K562 (cell line): Measurements from ENCODE around the gene AZU1. TPM values are rescaled to one million over a fixed set of nuclear protein-coding genes. Genes with fewer than 3 reads are reported as not detected.

Source experiments
- CBX1 ChIP-seq: sonication (generic); IDR thresholded peaks from 2 replicates; pipeline ENCODE4 v1.6.1; 2016; ENCODE audit warnings: antibody characterized with exemption, low read depth, mild to moderate bottlenecking
- DPF2 ChIP-seq: fragments of 450-650 bp; IDR thresholded peaks from 2 replicates; pipeline ENCODE4 v1.6.1; 2016
- ETS1 ChIP-seq: conservative IDR thresholded peaks from 2 replicates; pipeline ENCODE4 v1.6.1; 2011; ENCODE audit warnings: low read depth, mild to moderate bottlenecking, low read length; ENCODE audit not compliant: control insufficient read depth
- FIP1L1 ChIP-seq: fragments of 200-400 bp; formaldehyde crosslinking; IDR thresholded peaks from 2 replicates; pipeline ENCODE4 v1.6.1; 2018; ENCODE audit warnings: mild to moderate bottlenecking, low read depth, low read length; ENCODE audit not compliant: poor library complexity, severe bottlenecking
- FOXK1 ChIP-seq: sonication (generic); formaldehyde crosslinking; IDR thresholded peaks from 2 replicates; pipeline ENCODE4 v1.8.0; 2022; ENCODE audit warnings: missing genetic modification reagents, mild to moderate bottlenecking, borderline replicate concordance
- KLF10 ChIP-seq: fragments of 250-450 bp; sonication (Bioruptor Pico); IDR thresholded peaks from 2 replicates; pipeline ENCODE4 v1.6.1; 2021; ENCODE audit warnings: matching md5 sums
- MNT ChIP-seq, 2 experiments: fragments of 450-650 bp; conservative IDR thresholded peaks; 2 replicates each; pipeline ENCODE4 v1.6.1; 2017; ENCODE audit warnings: mild to moderate bottlenecking in 2 of 2, moderate library complexity in 2 of 2
- POLR2A ChIP-seq: fragments of 450-650 bp; conservative IDR thresholded peaks from 2 replicates; pipeline ENCODE4 v1.6.1; 2016
- PRPF4 ChIP-seq: fragments of 200-400 bp; formaldehyde crosslinking; IDR thresholded peaks from one replicate; pipeline ENCODE4 v1.6.1; 2017; ENCODE audit warnings: low read length, low read depth, mild to moderate bottlenecking; ENCODE audit not compliant: insufficient read depth, poor library complexity, severe bottlenecking
- RAD21 ChIP-seq, 2 experiments: fragments of 250-450 bp in 1 of 2; fragments of 450-650 bp in 1 of 2; sonication (Bioruptor Pico) in 1 of 2; formaldehyde crosslinking in 1 of 2; IDR thresholded peaks in 1 of 2; conservative IDR thresholded peaks in 1 of 2; 2 replicates each; pipeline versions ENCODE4 v1.4.0 to v1.8.0; 2020 to 2022; ENCODE audit warnings: mild to moderate bottlenecking in 2 of 2, moderate library complexity in 1 of 2
- RBM25 ChIP-seq: fragments of 200-400 bp; formaldehyde crosslinking; IDR thresholded peaks from 2 replicates; pipeline ENCODE4 v1.6.1; 2018; ENCODE audit warnings: low read length, low read depth, moderate library complexity; ENCODE audit not compliant: severe bottlenecking
- STAT5A ChIP-seq: IDR thresholded peaks from 2 replicates; pipeline ENCODE4 v1.6.1; 2012; ENCODE audit warnings: low read length, inconsistent platforms, borderline replicate concordance
- SUPT5H ChIP-seq: fragments of 450-650 bp; IDR thresholded peaks from 2 replicates; pipeline ENCODE4 v1.6.1; 2016
- TBP ChIP-seq: optimal IDR thresholded peaks from 2 replicates; pipeline ENCODE3; 2011; ENCODE audit warnings: low read depth, low read length, improper control_type of control experiment
- ZFP30 ChIP-seq: fragments of 250-450 bp; sonication (Bioruptor Pico); IDR thresholded peaks from 2 replicates; pipeline ENCODE4 v1.8.0; 2022; ENCODE audit warnings: moderate library complexity, mild to moderate bottlenecking, inconsistent platforms, borderline replicate concordance
- polyA plus RNA-seq, 8 experiments: library from polyadenylated mRNA; depleted of rRNA in 4 of 8; stranded (reverse) in 5 of 8; unstranded in 3 of 8; fragments of >200 nt; fragmentation: Nextera tagmentation in 2 of 8; fragmentation: Illumina TruSeq in 1 of 8; extraction: Ambion mirVana in 2 of 8; extraction: Trizol in 1 of 8; gene quantifications; 2 replicates each; pipeline versions ENCODE4 v1.2.1 to v1.2.3, GENCODE V29; 2011 to 2014; ENCODE audit warnings: inconsistent platforms in 1 of 8, missing spikeins in 1 of 8
- total RNA-seq, 7 experiments: library from RNA; depleted of rRNA in 6 of 7; stranded (reverse); fragments of >200 nt in 6 of 7; fragmentation: Illumina TruSeq in 2 of 7; extraction: Trizol in 2 of 7; gene quantifications; 2 replicates each; pipeline versions ENCODE4 v1.2.1 to v1.2.3, GENCODE V29; 2011 to 2021; ENCODE audit warnings: low replicate concordance in 1 of 7
- TF ChIP-seq, protein P1 (sequence below): fragments of 450-650 bp; IDR thresholded peaks from 2 replicates; pipeline ENCODE4 v1.6.1; 2017; ENCODE audit warnings: mild to moderate bottlenecking, moderate library complexity
- TF ChIP-seq, protein P2 (sequence below): fragments of 450-650 bp; IDR thresholded peaks from 2 replicates; pipeline ENCODE4 v1.6.1; 2016; ENCODE audit warnings: low read depth, mild to moderate bottlenecking, moderate library complexity
- TF ChIP-seq, protein P3 (sequence below): sonication (generic); formaldehyde crosslinking; IDR thresholded peaks from 2 replicates; pipeline ENCODE4 v1.8.1; 2023; ENCODE audit warnings: missing genetic modification reagents, mild to moderate bottlenecking, borderline replicate concordance

Gene AZU1
- total and polyA plus RNA-seq, 9 of the 15 experiments (the other 6 are each of a cell fraction or from before 2014, with no cell fraction given): 0.29 to 1.9 (median 0.59) TPM; not detected in 3

GRCh38 chr19:868458-869244 lies 41.0 kb downstream of the AZU1 start (continued):
- TF ChIP-seq, protein P1, sequence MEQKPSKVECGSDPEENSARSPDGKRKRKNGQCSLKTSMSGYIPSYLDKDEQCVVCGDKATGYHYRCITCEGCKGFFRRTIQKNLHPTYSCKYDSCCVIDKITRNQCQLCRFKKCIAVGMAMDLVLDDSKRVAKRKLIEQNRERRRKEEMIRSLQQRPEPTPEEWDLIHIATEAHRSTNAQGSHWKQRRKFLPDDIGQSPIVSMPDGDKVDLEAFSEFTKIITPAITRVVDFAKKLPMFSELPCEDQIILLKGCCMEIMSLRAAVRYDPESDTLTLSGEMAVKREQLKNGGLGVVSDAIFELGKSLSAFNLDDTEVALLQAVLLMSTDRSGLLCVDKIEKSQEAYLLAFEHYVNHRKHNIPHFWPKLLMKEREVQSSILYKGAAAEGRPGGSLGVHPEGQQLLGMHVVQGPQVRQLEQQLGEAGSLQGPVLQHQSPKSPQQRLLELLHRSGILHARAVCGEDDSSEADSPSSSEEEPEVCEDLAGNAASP: no peak
- no peak for TF ChIP-seq RBM25
- no peak for TF ChIP-seq STAT5A
- no peak for TF ChIP-seq ZFP30
- peak; percentile 50 for TF ChIP-seq PRPF4
- TF ChIP-seq SUPT5H: peak; percentile 69
- TF ChIP-seq RAD21 (CRISPR knock-in tag; conservative IDR thresholded peaks at IDR 0.05 in 1 of 2, IDR thresholded peaks at IDR 0.05 in 1 of 2): no peak
- no peak for TF ChIP-seq DPF2
- TF ChIP-seq, protein P2, sequence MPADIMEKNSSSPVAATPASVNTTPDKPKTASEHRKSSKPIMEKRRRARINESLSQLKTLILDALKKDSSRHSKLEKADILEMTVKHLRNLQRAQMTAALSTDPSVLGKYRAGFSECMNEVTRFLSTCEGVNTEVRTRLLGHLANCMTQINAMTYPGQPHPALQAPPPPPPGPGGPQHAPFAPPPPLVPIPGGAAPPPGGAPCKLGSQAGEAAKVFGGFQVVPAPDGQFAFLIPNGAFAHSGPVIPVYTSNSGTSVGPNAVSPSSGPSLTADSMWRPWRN: no peak
- no peak for TF ChIP-seq TBP
- TF ChIP-seq KLF10 (CRISPR knock-in tag): no peak
- no peak for TF ChIP-seq FOXK1 (CRISPR knock-in tag)
- TF ChIP-seq MNT (conservative IDR thresholded peaks at IDR 0.05): no peak
- TF ChIP-seq POLR2A: peak; percentile 67
- no peak for TF ChIP-seq ETS1
- TF ChIP-seq CBX1: no peak
- TF ChIP-seq FIP1L1: peak; percentile 24
- TF ChIP-seq, protein P3, sequence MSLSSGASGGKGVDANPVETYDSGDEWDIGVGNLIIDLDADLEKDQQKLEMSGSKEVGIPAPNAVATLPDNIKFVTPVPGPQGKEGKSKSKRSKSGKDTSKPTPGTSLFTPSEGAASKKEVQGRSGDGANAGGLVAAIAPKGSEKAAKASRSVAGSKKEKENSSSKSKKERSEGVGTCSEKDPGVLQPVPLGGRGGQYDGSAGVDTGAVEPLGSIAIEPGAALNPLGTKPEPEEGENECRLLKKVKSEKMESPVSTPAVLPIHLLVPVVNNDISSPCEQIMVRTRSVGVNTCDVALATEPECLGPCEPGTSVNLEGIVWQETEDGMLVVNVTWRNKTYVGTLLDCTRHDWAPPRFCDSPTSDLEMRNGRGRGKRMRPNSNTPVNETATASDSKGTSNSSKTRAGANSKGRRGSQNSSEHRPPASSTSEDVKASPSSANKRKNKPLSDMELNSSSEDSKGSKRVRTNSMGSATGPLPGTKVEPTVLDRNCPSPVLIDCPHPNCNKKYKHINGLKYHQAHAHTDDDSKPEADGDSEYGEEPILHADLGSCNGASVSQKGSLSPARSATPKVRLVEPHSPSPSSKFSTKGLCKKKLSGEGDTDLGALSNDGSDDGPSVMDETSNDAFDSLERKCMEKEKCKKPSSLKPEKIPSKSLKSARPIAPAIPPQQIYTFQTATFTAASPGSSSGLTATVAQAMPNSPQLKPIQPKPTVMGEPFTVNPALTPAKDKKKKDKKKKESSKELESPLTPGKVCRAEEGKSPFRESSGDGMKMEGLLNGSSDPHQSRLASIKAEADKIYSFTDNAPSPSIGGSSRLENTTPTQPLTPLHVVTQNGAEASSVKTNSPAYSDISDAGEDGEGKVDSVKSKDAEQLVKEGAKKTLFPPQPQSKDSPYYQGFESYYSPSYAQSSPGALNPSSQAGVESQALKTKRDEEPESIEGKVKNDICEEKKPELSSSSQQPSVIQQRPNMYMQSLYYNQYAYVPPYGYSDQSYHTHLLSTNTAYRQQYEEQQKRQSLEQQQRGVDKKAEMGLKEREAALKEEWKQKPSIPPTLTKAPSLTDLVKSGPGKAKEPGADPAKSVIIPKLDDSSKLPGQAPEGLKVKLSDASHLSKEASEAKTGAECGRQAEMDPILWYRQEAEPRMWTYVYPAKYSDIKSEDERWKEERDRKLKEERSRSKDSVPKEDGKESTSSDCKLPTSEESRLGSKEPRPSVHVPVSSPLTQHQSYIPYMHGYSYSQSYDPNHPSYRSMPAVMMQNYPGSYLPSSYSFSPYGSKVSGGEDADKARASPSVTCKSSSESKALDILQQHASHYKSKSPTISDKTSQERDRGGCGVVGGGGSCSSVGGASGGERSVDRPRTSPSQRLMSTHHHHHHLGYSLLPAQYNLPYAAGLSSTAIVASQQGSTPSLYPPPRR (CRISPR knock-in tag): no peak
